ENCODE data around the gene SCAMP2. TPM values are rescaled to one million over a fixed set of nuclear protein-coding genes. Genes with fewer than 3 reads are reported as not detected.

SCAMP2 gene
- total RNA-seq, 1 donor from 2014 or later = 56.4 TPM

DNA sequence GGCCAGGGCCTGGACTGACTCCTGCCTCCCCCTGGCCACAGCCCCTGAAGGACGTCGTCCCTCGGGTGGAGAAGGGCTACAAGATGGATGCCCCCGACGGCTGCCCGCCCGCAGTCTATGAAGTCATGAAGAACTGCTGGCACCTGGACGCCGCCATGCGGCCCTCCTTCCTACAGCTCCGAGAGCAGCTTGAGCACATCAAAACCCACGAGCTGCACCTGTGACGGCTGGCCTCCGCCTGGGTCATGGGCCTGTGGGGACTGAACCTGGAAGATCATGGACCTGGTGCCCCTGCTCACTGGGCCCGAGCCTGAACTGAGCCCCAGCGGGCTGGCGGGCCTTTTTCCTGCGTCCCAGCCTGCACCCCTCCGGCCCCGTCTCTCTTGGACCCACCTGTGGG is 70.9 kb downstream of the SCAMP2 start:
- Histone ChIP-seq H3K4me2 (ENCODE audit: low read length) (no peak overlapping the region), H3K79me2 (ENCODE audit: insufficient read depth, low read length) (peaks cover 19% of the 10 kb centered on the region), H2AFZ (ENCODE audit: low read depth, low read length) (no peak overlapping the region), H3K9ac (ENCODE audit: low read length) (no peak overlapping the region), H4K20me1 (ENCODE audit: insufficient read depth, low read length) (peaks cover 36% of the 10 kb centered on the region), H3K4me1 (ENCODE audit: insufficient read depth, low read length) (no peaks in the 10 kb centered on the region), H3K27me3 (ENCODE audit: insufficient read depth, low read length) (no peaks in the 10 kb centered on the region), H3K36me3 (ENCODE audit: insufficient read depth, low read length) (peaks cover 6% of the 10 kb centered on the region), H3K4me3 (ENCODE audit: insufficient read depth, low read depth, low read length) (no peak overlapping the region), H3K9me3 (ENCODE audit: insufficient read depth, low read depth, low read length) (no peaks in the 10 kb centered on the region), H3K27ac (ENCODE audit: low read depth, low read length) (no peak overlapping the region)
- FAIRE-seq = no peak
- TF ChIP-seq EZH2 (IDR thresholded peaks at IDR 0.05; ENCODE audit: insufficient read depth, low read length) = no peak
- TF ChIP-seq, protein P1, sequence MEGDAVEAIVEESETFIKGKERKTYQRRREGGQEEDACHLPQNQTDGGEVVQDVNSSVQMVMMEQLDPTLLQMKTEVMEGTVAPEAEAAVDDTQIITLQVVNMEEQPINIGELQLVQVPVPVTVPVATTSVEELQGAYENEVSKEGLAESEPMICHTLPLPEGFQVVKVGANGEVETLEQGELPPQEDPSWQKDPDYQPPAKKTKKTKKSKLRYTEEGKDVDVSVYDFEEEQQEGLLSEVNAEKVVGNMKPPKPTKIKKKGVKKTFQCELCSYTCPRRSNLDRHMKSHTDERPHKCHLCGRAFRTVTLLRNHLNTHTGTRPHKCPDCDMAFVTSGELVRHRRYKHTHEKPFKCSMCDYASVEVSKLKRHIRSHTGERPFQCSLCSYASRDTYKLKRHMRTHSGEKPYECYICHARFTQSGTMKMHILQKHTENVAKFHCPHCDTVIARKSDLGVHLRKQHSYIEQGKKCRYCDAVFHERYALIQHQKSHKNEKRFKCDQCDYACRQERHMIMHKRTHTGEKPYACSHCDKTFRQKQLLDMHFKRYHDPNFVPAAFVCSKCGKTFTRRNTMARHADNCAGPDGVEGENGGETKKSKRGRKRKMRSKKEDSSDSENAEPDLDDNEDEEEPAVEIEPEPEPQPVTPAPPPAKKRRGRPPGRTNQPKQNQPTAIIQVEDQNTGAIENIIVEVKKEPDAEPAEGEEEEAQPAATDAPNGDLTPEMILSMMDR (IDR thresholded peaks at IDR 0.05; ENCODE audit: insufficient read depth, low read depth, low read length) = no peak
- H3K36me3 Mint-ChIP-seq (ENCODE audit: low read depth, unreplicated experiment) = peaks cover 4% of the 10 kb centered on the region
- no peaks in the 10 kb centered on the region for H3K9me3 Mint-ChIP-seq (ENCODE audit: unreplicated experiment)
- no peak for DNase-seq (ENCODE audit: low read depth)
- no peak overlapping the region for H3K27ac Mint-ChIP-seq (ENCODE audit: unreplicated experiment)
- H3K27me3 Mint-ChIP-seq (ENCODE audit: low read depth, unreplicated experiment) = no peaks in the 10 kb centered on the region
- H3K4me1 Mint-ChIP-seq (ENCODE audit: low read depth, unreplicated experiment) = no peaks in the 10 kb centered on the region
- no peak overlapping the region for H3K4me3 Mint-ChIP-seq (ENCODE audit: unreplicated experiment)

DNA sequence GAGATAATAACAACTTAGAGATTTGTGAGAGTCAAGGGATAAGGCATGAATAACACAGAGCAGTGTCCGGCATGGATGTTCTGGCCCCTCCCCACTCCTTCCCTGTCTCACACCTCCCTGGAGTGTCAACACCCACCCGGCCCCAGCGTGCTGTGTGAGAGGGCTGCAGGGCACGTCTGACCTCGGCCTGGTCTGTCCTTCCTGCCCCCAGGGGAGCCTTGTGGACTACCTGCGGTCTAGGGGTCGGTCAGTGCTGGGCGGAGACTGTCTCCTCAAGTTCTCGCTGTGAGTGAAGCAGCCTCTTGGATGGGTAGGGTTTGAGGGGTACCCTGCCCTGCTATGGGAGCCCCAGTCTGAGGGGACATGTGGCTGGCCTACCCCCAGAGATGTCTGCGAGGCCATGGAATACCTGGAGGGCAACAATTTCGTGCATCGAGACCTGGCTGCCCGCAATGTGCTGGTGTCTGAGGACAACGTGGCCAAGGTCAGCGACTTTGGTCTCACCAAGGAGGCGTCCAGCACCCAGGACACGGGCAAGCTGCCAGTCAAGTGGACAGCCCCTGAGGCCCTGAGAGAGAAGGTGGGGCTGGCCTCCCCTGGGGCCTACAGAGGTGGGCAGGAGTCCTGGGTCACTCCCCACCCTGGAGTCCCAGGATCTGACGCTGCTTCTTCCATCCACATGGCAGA is 71.7 kb downstream of the SCAMP2 start:
- H3K9me3 Mint-ChIP-seq (ENCODE audit: unreplicated experiment) = no peaks in the 10 kb centered on the region
- H3K27ac Mint-ChIP-seq (ENCODE audit: unreplicated experiment) = peak overlapping the region; percentile 26
- no peaks in the 10 kb centered on the region for H3K27me3 Mint-ChIP-seq (ENCODE audit: low read depth, unreplicated experiment)
- no peaks in the 10 kb centered on the region for H3K4me1 ChIP-seq (ENCODE audit: insufficient read depth, low read length)
- H3K36me3 ChIP-seq (ENCODE audit: insufficient read depth, low read length) = peaks cover 6% of the 10 kb centered on the region
- TF ChIP-seq, protein P1 (IDR thresholded peaks at IDR 0.05; ENCODE audit: insufficient read depth, low read depth, low read length) = no peak
- TF ChIP-seq EZH2 (IDR thresholded peaks at IDR 0.05; ENCODE audit: insufficient read depth, low read length) = no peak
- no peak overlapping the region for H3K27ac ChIP-seq (ENCODE audit: low read depth, low read length)
- H3K9ac ChIP-seq (ENCODE audit: low read length) = no peak overlapping the region
- peaks cover 26% of the 10 kb centered on the region for H3K79me2 ChIP-seq (ENCODE audit: insufficient read depth, low read length)
- H3K4me3 ChIP-seq (ENCODE audit: insufficient read depth, low read depth, low read length) = no peak overlapping the region
- H3K4me2 ChIP-seq (ENCODE audit: low read length) = no peak overlapping the region
- H3K9me3 ChIP-seq (ENCODE audit: insufficient read depth, low read depth, low read length) = no peaks in the 10 kb centered on the region
- H3K4me3 Mint-ChIP-seq (ENCODE audit: unreplicated experiment) = no peak overlapping the region
- FAIRE-seq = no peak
- no peak overlapping the region for H2AFZ ChIP-seq (ENCODE audit: low read depth, low read length)
- DNase-seq (ENCODE audit: low read depth) = no peak
- H3K36me3 Mint-ChIP-seq (ENCODE audit: low read depth, unreplicated experiment) = peaks cover 4% of the 10 kb centered on the region
- H3K27me3 ChIP-seq (ENCODE audit: insufficient read depth, low read length) = no peaks in the 10 kb centered on the region
- H4K20me1 ChIP-seq (ENCODE audit: insufficient read depth, low read length) = peaks cover 43% of the 10 kb centered on the region
- H3K4me1 Mint-ChIP-seq (ENCODE audit: low read depth, unreplicated experiment) = no peaks in the 10 kb centered on the region

DNA sequence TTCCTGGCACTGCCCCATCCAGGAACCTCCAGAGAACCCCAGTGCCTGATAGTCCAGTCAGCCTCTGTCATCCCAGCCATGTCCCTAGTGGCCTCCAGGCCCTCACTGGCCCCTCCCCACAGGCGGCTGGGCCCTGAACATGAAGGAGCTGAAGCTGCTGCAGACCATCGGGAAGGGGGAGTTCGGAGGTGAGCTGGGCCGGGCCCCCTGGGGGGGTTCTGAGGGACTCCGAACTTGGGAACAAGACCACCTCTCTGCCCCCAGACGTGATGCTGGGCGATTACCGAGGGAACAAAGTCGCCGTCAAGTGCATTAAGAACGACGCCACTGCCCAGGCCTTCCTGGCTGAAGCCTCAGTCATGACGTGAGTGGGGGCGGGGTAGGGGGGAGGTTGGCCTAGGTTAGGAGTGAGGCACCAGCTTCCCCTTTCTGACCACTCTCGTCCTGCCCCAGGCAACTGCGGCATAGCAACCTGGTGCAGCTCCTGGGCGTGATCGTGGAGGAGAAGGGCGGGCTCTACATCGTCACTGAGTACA is 72.5 kb downstream of the SCAMP2 start:
- FAIRE-seq (no peak), DNase-seq (ENCODE audit: low read depth) (no peak)
- Mint-ChIP-seq H3K36me3 (ENCODE audit: low read depth, unreplicated experiment) (peaks cover 4% of the 10 kb centered on the region), H3K27me3 (ENCODE audit: low read depth, unreplicated experiment) (no peaks in the 10 kb centered on the region), H3K27ac (ENCODE audit: unreplicated experiment) (no peak overlapping the region), H3K4me1 (ENCODE audit: low read depth, unreplicated experiment) (no peaks in the 10 kb centered on the region), H3K9me3 (ENCODE audit: unreplicated experiment) (no peaks in the 10 kb centered on the region), H3K4me3 (ENCODE audit: unreplicated experiment) (no peak overlapping the region)
- Histone ChIP-seq H3K27ac (ENCODE audit: low read depth, low read length) (no peak overlapping the region), H3K4me1 (ENCODE audit: insufficient read depth, low read length) (no peaks in the 10 kb centered on the region), H3K4me2 (ENCODE audit: low read length) (no peak overlapping the region), H3K79me2 (ENCODE audit: insufficient read depth, low read length) (peaks cover 34% of the 10 kb centered on the region), H3K4me3 (ENCODE audit: insufficient read depth, low read depth, low read length) (no peak overlapping the region), H4K20me1 (ENCODE audit: insufficient read depth, low read length) (peaks cover 51% of the 10 kb centered on the region), H3K9ac (ENCODE audit: low read length) (no peak overlapping the region), H3K36me3 (ENCODE audit: insufficient read depth, low read length) (peaks cover 6% of the 10 kb centered on the region), H3K9me3 (ENCODE audit: insufficient read depth, low read depth, low read length) (no peaks in the 10 kb centered on the region), H3K27me3 (ENCODE audit: insufficient read depth, low read length) (no peaks in the 10 kb centered on the region), H2AFZ (ENCODE audit: low read depth, low read length) (no peak overlapping the region)
- TF ChIP-seq EZH2 (IDR thresholded peaks at IDR 0.05; ENCODE audit: insufficient read depth, low read length) = no peak
- TF ChIP-seq, protein P1 (IDR thresholded peaks at IDR 0.05; ENCODE audit: insufficient read depth, low read depth, low read length) = no peak

All from astrocyte (in vitro differentiated cells and primary cell).